Measurements from ENCODE around the gene COL25A1. TPM values are rescaled to one million over a fixed set of nuclear protein-coding genes. Genes with fewer than 3 reads are reported as not detected.

The COL25A1 gene
- total and polyA plus RNA-seq, 2 donors (not counting 3 experiments of a cell fraction or from before 2014, with no cell fraction given): 0.21 to 3.5 TPM

- no peak for FAIRE-seq
- H3K4me2 ChIP-seq (ENCODE audit: insufficient read depth, low read length): no peak overlapping the region
- H3K9me1 ChIP-seq (replicated peaks; ENCODE audit: control insufficient read depth, extremely low read depth, insufficient read depth, low read length): no peaks in the 10 kb centered on the region
- H3K9ac ChIP-seq (replicated peaks; ENCODE audit: extremely low read depth, insufficient read depth, low read length): no peak overlapping the region
- no peaks in the 10 kb centered on the region for H4K20me1 ChIP-seq (replicated peaks; ENCODE audit: control insufficient read depth, extremely low read depth, insufficient read depth, low read length)
- BruUV-seq (replicated peaks): no TSS peak
- H3K79me2 ChIP-seq (ENCODE audit: control insufficient read depth, insufficient read depth, low read length): no peaks in the 10 kb centered on the region
- H3K9me3 ChIP-seq (replicated peaks; ENCODE audit: control insufficient read depth, insufficient read depth, low read length): no peaks in the 10 kb centered on the region
- DNase-seq (ENCODE audit: low read depth, low spot score): no peak
- H3K27ac ChIP-seq (ENCODE audit: insufficient read depth, low read depth, low read length): no peak overlapping the region
- ChIA-PET CTCF (no interaction called here), POLR2A (no interaction called here)
- intact Hi-C loops (cut with micrococcal nuclease): no loop called here
- TF ChIP-seq MAX (IDR thresholded peaks at IDR 0.05; ENCODE audit: insufficient read depth, insufficient read length) (no peak), EZH2 (IDR thresholded peaks at IDR 0.05; ENCODE audit: borderline replicate concordance, low read depth, low read length, severe bottlenecking) (no peak)
- no peak overlapping the region for H3K4me3 ChIP-seq (replicated peaks in 1 of 3; ENCODE audit: insufficient read depth in 1 of 3, low read depth in 1 of 3, low read length in 3 of 3)
- H3K27me3 ChIP-seq (ENCODE audit: control insufficient read depth in 2 of 2, insufficient read depth in 2 of 2, low read length in 2 of 2): no peaks in the 10 kb centered on the region
- H3K4me1 ChIP-seq (ENCODE audit: control insufficient read depth, extremely low read depth, insufficient read depth, low read length): no peaks in the 10 kb centered on the region
- no peaks in the 10 kb centered on the region for H3K36me3 ChIP-seq (ENCODE audit: control insufficient read depth in 2 of 2, extremely low read depth in 1 of 2, insufficient read depth in 2 of 2, low read length in 2 of 2)
- no peak overlapping the region for H2AFZ ChIP-seq (ENCODE audit: low read depth, low read length)
- dilution Hi-C loops (cut with MboI; ENCODE audit: extremely low pct_ligation_motif_present, low sequenced_read_pairs): no loop called here
Measured at GRCh38 chr4:109003964-109004363, 298.5 kb downstream of the COL25A1 start.

DNA sequence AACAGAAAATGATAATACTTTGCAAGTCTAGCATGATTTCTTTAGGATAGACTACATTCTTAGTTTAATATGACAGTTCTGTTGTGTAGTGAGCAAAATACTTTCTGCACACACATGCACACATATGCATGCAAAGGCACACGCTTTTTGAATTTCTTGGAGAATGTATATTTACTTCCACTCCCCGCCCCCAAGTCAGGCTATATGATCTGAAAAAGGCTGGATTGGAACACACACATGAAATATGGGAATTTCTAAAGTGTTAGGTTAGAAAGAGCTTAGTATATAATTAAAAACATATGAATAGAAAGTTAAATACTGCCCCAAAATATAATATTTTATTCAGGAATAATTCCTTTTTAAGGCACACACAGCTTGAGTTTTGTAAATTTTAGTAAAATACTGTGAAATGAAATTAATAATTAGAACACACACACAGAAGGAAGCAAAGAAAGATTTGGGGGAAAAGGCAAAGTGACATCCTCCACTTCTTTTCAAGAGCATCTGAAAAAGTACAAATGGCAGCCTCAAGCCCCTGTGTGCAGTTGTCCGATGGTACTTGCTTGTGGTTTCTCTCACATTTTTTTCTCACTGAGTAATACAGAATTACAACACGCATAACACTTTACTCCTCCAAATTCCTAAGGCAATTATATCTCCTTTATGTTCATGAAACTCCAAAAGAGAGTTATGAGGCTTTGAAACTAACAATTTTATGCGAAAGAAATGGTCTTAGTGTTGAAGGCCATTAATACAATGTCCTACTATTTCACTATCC, 310.7 kb downstream of the COL25A1 start:
- Histone ChIP-seq H3K4me3 (replicated peaks in 1 of 3; ENCODE audit: insufficient read depth in 1 of 3, low read depth in 1 of 3, low read length in 3 of 3) (no peak overlapping the region), H3K79me2 (ENCODE audit: control insufficient read depth, insufficient read depth, low read length) (no peaks in the 10 kb centered on the region), H3K9me1 (replicated peaks; ENCODE audit: control insufficient read depth, extremely low read depth, insufficient read depth, low read length) (no peaks in the 10 kb centered on the region), H2AFZ (ENCODE audit: low read depth, low read length) (no peak overlapping the region), H3K9ac (replicated peaks; ENCODE audit: extremely low read depth, insufficient read depth, low read length) (no peak overlapping the region), H4K20me1 (replicated peaks; ENCODE audit: control insufficient read depth, extremely low read depth, insufficient read depth, low read length) (no peaks in the 10 kb centered on the region), H3K4me1 (ENCODE audit: control insufficient read depth, extremely low read depth, insufficient read depth, low read length) (no peaks in the 10 kb centered on the region), H3K27me3 (ENCODE audit: control insufficient read depth in 2 of 2, insufficient read depth in 2 of 2, low read length in 2 of 2) (no peaks in the 10 kb centered on the region), H3K36me3 (ENCODE audit: control insufficient read depth in 2 of 2, extremely low read depth in 1 of 2, insufficient read depth in 2 of 2, low read length in 2 of 2) (no peaks in the 10 kb centered on the region), H3K4me2 (ENCODE audit: insufficient read depth, low read length) (no peak overlapping the region), H3K9me3 (replicated peaks; ENCODE audit: control insufficient read depth, insufficient read depth, low read length) (no peaks in the 10 kb centered on the region), H3K27ac (ENCODE audit: insufficient read depth, low read depth, low read length) (no peak overlapping the region)
- no TSS peak for BruUV-seq (replicated peaks)
- dilution Hi-C loops (cut with MboI; ENCODE audit: extremely low pct_ligation_motif_present, low sequenced_read_pairs): no loop called here
- POLR2A ChIA-PET: no interaction called here
- FAIRE-seq (no peak), DNase-seq (ENCODE audit: low read depth, low spot score) (no peak)
- CTCF ChIA-PET: no interaction called here
- no peak for TF ChIP-seq POLR2A (IDR thresholded peaks at IDR 0.05; ENCODE audit: low read depth, low read length)
- no peak for TF ChIP-seq FOS (IDR thresholded peaks at IDR 0.05; ENCODE audit: borderline replicate concordance, insufficient read depth, low read length)
- no peak for TF ChIP-seq MAX (IDR thresholded peaks at IDR 0.05; ENCODE audit: insufficient read depth, insufficient read length)
- no peak for TF ChIP-seq EZH2 (IDR thresholded peaks at IDR 0.05; ENCODE audit: borderline replicate concordance, low read depth, low read length, severe bottlenecking)
- no peak for TF ChIP-seq POLR2AphosphoS5 (IDR thresholded peaks at IDR 0.05; ENCODE audit: insufficient read depth, low read depth, low read length)
- TF ChIP-seq CTCF (IDR thresholded peaks at IDR 0.05; ENCODE audit: extremely low read depth in 1 of 2, insufficient read depth in 1 of 2, low read depth in 1 of 2, low read length in 2 of 2): no peak
- no peak for TF ChIP-seq MYC (IDR thresholded peaks at IDR 0.05; ENCODE audit: low read depth, low read length)
- no peak for TF ChIP-seq JUN (IDR thresholded peaks at IDR 0.05; ENCODE audit: borderline replicate concordance, insufficient read depth, insufficient read length, low read depth)
- no peak for TF ChIP-seq GATA2 (IDR thresholded peaks at IDR 0.05; ENCODE audit: insufficient read depth, insufficient read length, low read depth, low read length)
- intact Hi-C loops (cut with micrococcal nuclease): no loop called here
